HG03558 (cell line): Measurements from ENCODE around the gene FAAP20.

ENCODE experiments used
- ATAC-seq: cut with Tn5 transposase; IDR thresholded peaks from one replicate; pipeline ENCODE4 v1.9.1; 2021; ENCODE audit warnings: moderate number of reproducible peaks; ENCODE audit not compliant: unreplicated experiment; ENCODE audit errors: extremely low read depth

Gene FAAP20

DNA sequence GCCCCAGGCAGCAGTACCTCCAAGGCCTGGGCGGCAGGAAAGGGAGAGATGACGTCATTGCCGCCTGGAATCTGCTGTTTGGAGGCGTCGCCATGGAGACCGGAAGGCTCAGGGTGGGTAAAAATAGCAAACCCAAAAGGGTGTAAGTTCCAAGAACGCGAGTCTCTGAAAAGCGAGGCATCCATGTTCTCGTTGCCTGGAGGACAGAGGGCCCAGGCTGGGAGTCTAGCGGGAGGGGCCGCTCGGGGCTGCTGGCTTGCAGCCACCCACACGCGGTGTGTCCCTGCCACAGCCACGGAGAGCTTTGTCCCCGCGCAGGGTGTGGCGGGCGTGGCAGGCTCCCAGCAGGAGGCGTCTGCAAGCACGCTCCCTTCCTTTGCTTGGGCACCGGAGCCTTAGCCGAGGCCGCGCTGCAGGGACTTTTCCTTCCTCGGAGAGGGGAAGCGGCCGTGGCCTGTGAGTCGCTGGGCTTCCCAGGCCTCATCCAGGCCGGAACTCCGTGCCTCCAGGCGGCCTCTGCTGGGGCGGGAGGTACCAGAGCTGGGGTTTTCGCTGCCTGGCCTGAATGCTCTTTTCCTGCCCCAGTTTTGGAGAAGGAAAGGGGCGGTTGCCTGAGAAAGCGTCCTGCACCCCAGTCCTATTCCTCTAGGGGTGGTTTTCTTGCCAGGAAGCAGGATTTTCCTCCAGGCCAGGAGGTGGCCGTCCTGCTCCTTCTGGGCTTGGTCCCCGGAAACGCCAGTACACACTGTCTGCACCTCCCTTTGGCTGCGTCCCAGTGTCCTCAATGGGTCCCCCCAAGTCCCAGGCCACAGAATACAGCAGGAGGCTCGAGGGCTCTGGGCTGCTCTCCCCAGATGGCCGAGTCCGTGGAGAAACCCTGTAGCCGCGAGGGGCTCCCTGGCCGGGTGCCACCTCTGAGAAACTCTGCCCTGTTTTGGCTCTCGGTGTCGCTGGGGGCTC, 18.2 kb upstream of the FAAP20 start:
- no peak for ATAC-seq

DNA sequence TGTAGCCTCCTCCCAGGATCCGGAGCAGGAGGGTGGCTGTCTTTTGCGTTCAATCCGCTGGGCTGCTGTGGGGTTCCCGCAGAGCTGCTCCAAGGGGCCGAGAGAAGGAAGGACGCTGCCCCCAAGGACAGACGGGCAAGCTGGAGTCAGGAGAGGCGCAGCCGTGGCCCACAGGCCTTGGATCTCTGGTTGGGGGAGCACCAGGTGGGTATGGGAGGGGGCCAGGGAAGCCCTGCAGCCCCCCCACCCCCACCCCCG, 17.6 kb upstream of the FAAP20 start:
- no peak for ATAC-seq

DNA sequence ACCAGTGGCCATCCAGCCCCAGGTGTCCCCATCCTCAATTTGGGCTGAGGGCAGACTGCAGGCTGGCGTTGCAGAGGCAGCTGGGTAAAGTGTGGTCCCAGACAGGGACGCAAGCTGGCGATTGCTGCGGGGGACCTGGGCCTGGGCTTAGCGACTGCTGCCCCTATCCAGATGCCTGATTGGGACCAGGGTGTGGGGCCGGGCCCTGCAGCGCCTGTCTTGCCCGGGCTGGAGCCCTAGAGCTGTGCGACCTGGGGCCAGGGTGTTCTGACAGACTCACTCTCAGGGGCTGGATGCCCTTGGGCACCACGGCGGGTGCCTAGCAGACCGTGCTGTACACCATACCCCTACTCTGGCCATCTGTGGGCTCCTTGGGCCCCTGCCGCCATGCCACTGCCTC, 16.2 kb upstream of the FAAP20 start:
- no peak for ATAC-seq

DNA sequence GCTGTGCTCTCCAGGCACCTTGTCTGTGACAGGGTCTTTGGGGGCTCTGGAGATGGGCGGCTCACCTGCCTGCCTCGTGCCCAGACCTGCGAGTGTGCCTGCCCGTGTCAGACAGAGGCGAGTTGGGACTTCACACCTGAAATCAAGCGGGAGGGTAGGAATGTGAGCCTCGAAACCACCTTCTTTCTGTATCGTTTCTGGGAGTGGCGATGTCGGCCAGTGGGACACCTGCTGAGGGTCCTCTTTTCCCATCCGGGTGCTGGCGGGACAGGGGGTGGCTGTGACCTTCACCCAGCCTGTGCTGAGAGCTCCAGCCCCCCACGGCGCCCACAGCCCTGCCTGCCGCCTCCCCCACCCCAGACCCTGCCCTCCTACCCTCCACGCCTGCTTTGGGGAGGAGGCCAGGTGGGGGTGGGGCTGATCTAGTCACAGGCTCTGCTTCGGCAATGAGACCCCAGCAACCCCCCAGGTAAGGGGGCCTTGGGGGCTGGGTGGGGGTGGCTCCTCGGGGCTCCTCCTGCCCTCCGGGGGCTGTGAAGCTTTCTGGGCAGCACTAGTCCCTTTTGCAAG, 15.6 kb upstream of the FAAP20 start:
- ATAC-seq = no peak

DNA sequence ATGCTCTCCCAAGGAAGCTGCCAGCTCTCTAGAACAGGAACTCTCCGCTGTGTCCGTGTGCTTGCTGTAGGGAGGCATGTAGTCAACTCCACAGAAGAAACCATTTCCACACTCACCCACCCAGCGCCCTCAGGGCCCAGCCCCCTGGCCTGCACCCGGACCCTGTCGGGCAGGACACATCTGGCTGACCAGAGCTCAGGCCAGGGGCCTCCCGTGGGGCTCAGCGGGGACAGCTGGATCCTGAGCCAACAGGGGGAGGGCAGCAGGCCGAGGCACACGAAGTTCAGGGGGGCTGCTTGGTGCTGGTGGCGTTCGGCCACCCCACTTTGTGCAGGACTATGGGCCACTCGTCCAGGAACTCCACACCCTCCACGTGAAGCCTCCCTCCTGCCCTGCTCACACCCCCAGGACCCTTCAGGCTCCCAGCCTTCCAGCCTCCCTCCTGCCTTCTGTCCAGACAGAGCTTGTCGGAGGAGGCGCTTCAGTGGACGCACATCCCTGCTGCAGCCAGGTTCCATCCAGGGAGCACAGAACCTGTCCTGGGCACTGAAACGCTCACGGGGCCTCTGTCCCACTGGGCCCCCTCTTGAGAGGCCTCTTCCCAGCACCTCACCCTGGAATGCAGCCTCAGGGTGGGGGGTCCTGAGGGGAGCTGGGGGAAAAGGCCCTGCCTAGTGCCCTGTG, 15.0 kb upstream of the FAAP20 start:
- no peak for ATAC-seq

DNA sequence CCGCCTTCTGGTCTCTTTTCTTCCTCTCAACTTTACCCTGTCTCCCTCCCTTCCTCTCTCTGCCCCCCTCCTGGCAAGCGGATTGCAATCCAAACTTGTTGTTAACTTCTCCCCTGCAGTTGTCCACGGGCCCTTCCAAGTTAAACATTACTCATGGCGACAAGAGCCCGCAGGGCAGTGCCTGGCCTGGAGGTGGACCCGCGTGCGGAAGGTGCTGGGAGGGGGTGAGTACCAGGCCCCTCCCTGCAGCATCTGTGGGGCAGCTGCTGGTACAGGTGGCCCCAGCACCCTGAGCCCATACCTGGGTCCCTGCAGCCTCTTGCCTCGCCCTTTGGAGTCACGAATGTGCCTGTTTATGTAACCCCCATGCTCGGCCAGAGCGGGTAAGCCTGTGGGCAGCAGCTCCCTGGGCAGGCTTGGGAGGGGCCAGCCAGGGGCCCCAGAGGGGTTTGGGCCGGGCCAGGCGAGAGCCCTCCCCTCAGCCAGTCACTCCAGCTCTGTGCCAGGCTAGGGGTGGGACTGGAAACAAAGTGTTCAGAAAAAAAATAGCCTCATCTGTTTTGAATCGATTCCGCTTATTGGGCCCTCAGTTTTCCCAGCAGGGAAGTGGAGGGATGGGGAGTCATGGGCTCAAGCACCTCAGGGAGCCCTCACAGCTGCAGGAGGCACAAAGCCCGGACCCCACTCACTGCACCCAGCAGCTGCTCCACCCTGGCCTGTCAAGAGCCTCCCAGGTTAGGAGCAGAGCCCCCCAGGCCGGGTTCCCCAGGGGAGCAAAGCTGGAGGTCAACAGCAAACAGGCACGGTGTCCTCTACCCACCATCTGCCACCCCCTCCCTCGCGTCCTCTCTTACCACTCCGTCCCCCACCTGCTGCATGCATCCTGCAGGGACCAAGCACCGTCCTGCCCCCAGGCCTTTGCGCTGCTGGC, 14.0 kb upstream of the FAAP20 start:
- ATAC-seq = no peak

DNA sequence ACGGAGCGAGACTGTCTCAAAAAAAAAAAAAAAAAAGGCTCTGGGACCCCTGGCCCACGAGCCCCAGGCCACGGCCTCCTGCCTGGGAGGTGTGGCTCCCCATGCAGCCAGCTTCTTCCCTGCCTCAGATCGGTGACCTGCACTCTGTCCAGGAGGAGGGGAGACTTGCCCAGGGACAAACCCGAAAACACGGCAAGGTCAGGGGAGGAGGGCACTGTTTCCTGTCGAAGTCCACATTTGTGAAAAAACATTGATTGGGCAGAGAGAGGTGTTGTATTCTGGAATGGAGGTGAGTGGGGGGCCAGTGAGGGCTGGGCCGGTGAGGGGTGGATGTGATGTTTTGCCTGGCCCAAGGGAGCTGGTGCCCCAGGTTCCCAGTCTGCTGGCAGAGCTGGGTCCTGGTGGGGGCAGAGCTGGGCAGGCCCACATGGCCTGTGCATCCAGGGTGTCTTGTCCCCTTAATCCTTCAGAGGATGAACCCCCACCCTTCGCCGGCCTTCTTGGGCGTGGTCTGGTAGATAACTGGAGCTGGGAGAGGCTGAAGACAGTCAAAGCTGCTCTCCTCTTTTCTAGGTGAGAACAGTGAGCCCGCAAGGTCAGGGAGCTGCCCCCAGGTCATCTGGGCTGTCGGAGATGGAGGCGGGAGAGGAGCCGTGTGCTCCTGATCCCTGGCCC, 12.4 kb upstream of the FAAP20 start:
- ATAC-seq = no peak

DNA sequence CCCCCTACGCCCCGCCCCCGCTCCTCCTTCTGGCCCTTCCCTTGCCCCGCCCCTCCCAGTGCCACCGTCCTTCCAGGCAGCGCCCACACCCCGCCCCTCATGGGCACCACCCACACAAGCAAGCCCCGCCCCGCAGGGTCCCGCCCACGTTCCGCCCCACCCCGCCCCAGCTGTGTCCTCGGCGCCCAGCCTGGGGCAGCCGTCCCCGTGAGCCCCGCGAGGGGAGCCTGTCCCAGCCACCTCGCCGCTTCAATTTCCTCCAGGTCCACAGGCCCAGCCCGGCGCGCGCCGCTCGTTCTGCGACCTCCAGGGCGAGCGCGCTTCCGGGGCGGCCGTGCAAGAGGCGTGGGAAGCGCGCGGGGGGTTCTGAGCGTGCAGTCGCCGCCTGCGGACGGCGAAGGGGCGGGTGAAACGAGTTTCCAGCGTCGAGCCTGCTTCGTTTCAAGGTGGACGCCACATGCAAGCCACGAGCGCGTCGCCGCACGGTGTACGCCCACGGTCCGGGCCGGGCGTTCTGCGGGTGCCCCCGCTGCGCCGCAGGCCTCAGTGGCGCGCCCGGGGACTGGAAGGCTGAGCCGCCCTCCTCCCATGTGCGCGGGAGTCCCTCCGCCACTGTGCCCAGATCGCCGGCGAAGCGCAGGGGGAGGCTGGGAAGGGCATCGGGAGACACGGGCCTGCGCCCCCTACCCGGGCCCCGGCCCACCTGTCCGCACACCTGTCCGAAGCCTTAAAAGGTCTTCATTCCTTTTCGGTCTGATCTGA, 10.8 kb upstream of the FAAP20 start:
- ATAC-seq = no peak

DNA sequence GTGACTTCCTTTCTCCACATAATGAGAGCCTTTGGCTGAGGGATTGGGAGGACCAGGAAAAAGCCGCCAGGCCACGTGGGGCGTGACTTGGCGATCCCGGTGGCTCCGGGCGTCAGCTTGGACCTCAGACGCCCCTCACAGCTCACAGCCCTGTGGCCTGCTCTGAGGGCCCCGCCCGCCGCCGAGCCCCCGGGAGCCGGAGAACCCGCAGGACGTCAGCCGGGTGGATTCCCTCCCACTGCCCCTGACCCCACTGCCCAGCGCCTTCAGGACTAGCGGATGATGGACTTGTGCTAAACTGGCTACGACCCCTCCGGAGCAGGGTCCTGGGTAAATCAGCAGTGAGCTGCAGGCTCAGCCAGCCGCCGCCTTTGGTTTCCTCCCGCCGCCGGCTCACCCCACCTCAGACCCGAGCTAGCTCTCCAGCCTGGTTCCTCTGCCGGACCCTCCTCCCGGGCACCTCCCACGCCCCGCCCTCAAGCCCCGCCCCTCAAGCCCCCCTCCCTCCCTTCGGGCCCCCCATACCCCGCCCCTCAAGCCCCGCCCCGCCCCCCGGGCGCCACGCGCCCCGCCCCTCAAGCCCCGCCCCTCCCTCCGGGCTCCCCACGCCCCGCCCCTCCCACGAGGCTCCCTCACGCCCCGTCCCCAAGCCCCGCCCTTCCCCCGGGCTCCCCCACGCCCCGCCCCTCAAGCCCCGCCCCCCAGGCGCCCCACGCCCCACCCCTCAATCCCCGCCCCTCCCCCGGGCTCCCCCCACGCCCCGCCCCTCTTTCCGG, 10.0 kb upstream of the FAAP20 start:
- no peak for ATAC-seq

DNA sequence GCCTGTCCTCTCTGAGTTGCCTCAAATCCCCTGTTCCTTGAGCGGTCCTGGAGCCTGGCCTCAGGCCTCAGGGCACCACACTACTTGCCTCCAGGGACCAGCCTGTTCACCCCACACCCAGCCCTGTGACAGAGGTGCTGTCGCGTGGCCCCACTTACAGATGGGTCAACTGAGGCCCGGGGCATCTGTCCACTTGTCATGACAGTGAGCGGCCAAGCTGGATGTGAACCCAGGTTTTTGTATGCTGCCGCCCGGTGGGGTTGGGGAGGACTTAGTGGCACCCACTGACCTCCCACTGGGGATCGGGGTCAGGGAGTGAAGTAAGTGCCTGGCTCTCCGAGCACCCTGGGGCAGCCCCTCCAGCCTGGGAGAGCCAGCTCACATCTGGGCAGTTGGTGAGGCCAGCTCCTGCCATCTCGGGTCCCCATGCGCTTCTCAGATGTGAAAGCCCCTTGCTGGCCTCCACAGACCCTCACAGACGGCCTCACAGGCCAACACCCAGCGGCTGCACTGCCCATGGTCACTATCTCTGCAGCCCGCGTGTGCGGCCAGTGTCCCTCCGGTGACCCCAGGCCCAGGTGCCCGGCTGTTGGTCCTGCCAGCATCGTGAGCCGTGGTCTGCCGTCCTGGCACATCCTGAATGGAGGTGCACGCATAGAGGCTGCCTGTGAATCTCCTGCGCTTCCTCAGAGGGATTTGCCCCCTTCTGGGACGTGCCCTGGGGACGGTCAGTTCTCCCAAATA, 9.3 kb upstream of the FAAP20 start:
- no peak for ATAC-seq

DNA sequence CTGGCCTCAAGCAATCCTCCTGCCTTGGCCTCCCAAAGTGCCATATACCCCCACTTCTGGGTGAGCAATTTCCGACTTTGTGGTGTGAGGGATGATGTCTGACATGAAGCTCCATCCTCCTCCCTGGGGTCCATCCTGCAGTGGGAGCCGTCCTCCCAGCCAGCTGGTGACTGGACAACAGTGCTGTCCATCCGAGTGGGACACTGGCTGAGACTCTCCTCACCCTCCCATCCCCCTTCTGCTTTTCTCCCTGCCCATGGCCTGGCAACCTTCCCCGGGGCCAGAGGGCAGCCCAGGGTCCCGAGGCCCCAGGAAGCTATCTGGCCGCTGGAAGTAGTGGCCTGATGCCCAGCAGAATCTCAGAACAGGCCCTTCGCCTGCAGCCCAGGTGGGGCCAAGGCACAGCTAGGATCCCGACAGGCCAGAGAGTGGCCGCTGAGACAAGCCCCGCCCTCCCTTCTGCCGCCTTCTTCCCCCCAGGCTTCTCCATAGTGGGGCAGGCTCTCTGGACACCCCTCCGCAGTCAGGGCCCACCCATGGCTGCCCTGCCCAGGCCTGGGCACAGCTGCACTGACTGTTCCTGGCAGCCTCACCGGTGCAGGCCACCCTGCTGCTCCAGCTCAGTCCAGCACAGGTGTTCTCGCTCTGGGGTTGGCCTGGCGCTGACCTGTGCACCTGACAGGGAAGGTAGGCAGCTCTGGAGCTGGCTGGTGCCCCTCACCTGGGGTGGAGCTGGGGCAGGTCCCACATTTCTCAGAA, 8.4 kb upstream of the FAAP20 start:
- no peak for ATAC-seq

DNA sequence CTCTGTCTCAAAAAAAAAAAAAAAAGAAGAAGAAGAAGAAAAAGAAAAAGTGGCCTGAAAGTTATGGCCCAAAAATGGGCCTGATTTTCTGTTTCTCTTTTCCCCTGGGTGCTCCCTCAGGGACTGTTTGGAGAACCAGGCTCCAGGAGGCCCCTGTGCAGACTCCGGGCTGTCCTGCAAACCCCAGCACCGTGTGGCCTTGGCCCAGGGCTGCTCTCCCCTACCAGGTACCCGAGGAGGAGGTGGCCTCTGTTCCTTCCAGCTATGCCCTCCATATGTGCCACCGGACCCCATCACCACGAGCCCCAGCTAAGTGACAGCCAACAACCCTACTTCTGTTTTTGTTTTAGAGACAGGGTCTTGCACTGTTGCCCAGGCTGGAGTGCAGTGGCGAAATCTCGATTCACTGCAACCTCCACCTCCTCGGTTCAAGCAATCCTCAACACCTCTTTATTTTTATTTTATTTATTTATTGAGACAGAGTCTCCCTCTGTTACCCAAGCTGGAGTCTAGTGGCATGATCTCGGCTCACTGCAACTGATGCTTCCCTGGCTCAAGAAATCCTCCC, 7.5 kb upstream of the FAAP20 start:
- no peak for ATAC-seq

DNA sequence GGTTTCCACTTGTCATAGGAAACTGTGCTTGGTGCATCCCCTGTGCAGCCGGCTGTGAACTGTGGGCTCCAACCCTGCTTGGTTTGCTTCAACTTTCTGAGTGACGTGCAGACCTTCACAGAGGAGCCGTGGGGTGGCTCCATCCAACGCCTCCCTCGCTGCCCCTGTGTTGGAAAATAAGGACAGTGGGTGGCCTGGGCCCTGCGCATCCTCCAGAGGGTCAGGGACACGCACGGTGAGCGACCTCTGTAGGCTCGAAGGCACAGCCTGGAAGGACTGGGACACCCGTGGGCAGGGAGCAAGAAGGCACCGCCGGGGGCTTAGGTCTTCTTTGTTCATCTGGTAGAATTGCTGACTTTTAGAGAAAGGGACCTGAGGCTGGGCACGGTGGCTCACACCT, 6.5 kb upstream of the FAAP20 start:
- no peak for ATAC-seq

DNA sequence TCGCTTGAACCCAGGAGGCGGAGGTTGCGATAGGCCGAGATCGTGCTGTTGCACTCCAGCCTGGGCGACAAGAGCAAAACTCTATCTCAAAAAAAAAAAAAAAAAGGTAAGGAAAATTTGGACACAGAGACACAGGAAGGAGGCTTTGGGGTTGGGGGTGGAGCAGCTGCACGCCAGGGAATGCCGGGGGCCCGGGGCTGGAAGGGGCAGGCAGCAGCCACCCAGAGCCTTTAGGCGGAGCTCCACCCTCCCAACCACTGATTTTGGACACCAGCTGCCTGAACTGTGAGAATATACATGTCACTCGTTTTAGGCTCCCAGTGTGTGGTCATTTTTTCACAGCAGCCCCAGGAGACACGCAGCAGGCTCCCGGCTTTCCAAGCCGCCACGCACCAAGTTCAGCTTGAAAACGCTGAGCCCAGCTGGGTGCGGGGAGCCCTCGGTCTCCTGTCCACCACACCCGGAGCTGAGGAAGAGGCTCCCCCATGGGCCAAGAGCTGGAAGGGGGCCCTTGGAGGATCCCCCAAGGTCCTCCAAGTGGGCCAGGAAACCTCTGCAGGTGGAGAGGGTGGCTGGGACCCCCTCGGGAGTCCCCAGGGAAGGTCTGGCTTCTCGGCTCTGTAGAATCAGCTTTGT, 5.9 kb upstream of the FAAP20 start:
- no peak for ATAC-seq

DNA sequence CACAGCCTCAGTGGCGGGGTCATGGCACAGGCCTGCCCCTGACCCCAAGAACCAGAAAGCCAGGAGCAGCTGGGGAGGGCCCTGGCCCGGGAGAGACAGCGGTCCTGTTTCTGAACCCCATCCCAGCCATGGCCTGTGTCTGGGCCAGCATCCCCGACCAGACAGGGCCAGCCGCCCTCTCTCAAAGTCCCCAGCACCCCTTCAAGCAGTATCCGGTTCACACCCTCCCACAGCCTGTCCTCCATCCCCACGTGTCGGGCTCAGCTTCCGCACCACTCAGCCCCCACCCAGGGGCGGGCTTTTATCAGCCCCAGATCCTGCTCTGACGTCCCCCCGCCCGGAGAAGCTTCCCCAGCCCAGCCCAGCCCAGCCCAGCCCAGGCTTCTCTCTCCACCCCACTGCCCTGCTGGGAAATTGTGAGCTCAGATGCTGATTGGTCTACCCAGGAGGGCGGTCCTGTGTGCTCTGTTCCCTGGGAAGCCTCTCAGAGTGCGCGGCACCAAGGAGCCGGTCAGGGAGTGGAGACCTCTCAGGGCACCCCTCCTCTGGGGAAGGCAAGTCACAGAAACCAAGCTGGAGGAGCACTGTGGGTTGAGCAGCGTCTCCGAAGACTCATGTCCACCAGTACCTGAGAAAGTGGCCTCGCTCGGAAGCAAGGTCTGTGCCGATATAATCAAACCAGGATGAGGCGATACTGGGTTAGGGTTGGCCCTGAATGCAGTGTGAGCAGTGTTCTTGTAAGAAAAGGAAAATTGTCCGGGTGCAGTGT, 4.7 kb upstream of the FAAP20 start:
- no peak for ATAC-seq

DNA sequence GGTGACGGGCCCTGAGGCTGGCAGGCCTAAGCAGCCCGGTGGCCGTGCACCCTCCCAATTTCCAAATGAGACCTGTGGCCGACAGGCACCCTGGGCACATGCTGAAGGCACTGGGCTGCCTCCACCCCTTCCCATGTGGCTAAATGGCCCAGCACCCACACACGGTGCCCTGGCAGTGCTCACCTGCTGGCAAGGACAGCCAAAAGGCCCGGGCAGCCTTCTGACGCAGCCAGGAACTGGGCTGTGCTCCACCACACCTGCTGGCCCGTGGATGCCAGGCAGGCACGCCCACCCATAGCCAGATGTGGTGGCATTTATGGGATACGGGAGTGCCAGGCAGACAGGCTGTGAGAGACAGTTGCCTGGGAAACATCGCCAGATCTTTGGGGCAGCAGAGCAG, 4.0 kb upstream of the FAAP20 start:
- no peak for ATAC-seq
